A549 treated with Mapracorat at 1 μM for 4 hours (cell line): ENCODE data around the gene ACSF3. TPM values are rescaled to one million over a fixed set of nuclear protein-coding genes. Genes with fewer than 3 reads are reported as not detected.

Experiments used
- total RNA-seq: library from RNA; stranded (reverse); fragments of 200-300 nt; extraction: Qiagen RNA extraction; gene quantifications from 5 replicates; pipeline ENCODE4 v1.2.3, GENCODE V29; 2022

The ACSF3 gene
- 16.0 to 21.2 TPM (median 19.4 TPM) in 5 replicates for total RNA-seq

GRCh38 chr16:89093602-89094251 lies at the start of gene ACSF3:
TSS of gene ACSF3 (plus strand) at chr16:89093852. CDS start at chr16:89100682, 6,830 bp downstream.

GRCh38 chr16:89171216-89172170 lies 77.8 kb downstream of the ACSF3 start, which contains the start of gene CDH15:
TSS of gene CDH15 (plus strand) at chr16:89171748. CDS start at chr16:89171832, 84 bp downstream.

DNA sequence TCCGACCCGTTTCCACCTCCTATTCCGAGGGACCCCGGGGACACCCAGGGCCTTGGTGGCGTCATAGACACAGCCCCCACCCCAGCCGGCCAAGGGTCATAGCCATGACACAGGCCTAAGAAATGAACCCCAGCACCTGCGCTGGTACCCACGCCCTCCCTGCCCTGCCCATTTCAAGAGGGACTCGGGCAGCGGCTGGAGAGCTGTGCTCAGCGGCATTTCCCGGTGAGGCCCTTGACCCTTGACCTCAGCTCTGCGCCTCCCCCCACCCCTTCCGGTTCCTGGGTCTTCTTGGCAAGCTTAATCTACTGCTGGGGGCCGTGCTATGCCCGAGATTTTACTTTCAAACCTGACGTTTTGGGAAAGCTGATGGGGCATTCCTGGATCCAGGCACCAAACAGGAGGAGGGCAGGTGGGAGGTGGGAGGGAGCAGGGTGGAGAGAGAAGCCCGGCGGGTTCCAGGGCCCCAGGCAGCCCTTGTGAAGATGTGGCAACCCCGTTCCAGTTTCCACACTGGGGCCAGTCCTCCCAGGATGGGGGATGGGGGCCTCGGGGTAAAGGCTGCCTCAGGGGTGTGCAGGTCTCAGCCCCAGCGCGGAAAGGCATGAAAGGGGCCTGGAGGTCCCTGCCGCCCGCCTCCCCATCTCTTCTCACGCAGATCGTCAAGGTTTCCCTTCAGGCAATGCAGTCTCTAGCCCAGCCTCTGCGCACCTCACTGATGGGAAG lies 106.6 kb downstream of the ACSF3 start, which contains the start of gene SLC22A31:
SLC22A31 (minus strand) TSS at position 414 of the 726 bp plus-strand sequence; CDS start at position 378, 36 bp downstream.

Other genes with a start within 250 kb of the ACSF3 start
- 34.7 to 47.1 TPM (median 46.9 TPM) in 5 replicates for gene GALNS, start 236.9 kb upstream of the ACSF3 start, total RNA-seq
- gene TRAPPC2L, start 236.7 kb upstream of the ACSF3 start, total RNA-seq, result 93.2 to 131 TPM (median 108 TPM) in 5 replicates
- gene PABPN1L, start 227.2 kb upstream of the ACSF3 start, total RNA-seq, result not detected in 5 replicates
- gene CBFA2T3, start 116.6 kb upstream of the ACSF3 start, total RNA-seq, result 0.40 to 0.86 TPM (median 0.63 TPM) in 5 replicates
- 0.07 to 0.15 TPM (median 0.08 TPM) in 5 replicates for gene CDH15, start 77.9 kb downstream of the ACSF3 start, total RNA-seq
- 0.90 to 1.9 TPM (median 1.2 TPM) in 5 replicates for gene SLC22A31, start 106.7 kb downstream of the ACSF3 start, total RNA-seq
- 6.8 to 11.6 TPM (median 9.6 TPM) in 5 replicates for gene ZNF778, start 123.9 kb downstream of the ACSF3 start, total RNA-seq